Tibial nerve (tissue), 4 donors: ENCODE measurements around the gene CAMK2D. TPM values are rescaled to one million over a fixed set of nuclear protein-coding genes. Genes with fewer than 3 reads are reported as not detected.

Source experiments
- DNase-seq, 2 donors: peaks; one replicate each; pipeline ENCODE4 v3.0.0-alpha.2; 2019; ENCODE audit warnings: low spot score in 2 of 2
- H3K27ac ChIP-seq, 4 donors: fragments of 200-600 bp; sonication (generic) in 3 of 4; one replicate each; pipeline ENCODE4 v1.5.1; 2017 to 2019; ENCODE audit warnings: mild to moderate bottlenecking in 1 of 4
- H3K27me3 ChIP-seq, 2 donors: fragments of 200-600 bp; sonication (generic) in 1 of 2; one replicate each; pipeline versions ENCODE4 v1.5.1 to v1.6.0; 2017 to 2019
- H3K36me3 ChIP-seq, 3 donors: fragments of 200-600 bp; sonication (generic); one replicate each; pipeline ENCODE4 v1.5.1; 2018 to 2019
- H3K4me1 ChIP-seq, 4 donors: fragments of 200-600 bp; sonication (generic) in 3 of 4; one replicate each; pipeline ENCODE4 v1.5.1; 2017 to 2019
- H3K4me3 ChIP-seq, 4 donors: fragments of 200-600 bp; sonication (generic) in 3 of 4; one replicate each; pipeline ENCODE4 v1.5.1; 2017 to 2019; ENCODE audit warnings: mild to moderate bottlenecking in 1 of 4, moderate library complexity in 1 of 4
- H3K9me3 ChIP-seq, 4 donors: fragments of 200-600 bp; sonication (generic) in 3 of 4; one replicate each; pipeline ENCODE4 v1.5.1; 2017 to 2019
- EP300 ChIP-seq, 2 donors: sonication (generic); formaldehyde crosslinking; IDR thresholded peaks; one replicate each; pipeline ENCODE4 v1.6.1; 2017; ENCODE audit warnings: antibody characterized with exemption in 2 of 2, mild to moderate bottlenecking in 1 of 2
- POLR2A ChIP-seq, 2 donors: fragments of 450-650 bp; IDR thresholded peaks; one replicate each; pipeline ENCODE4 v1.6.1; 2017; ENCODE audit warnings: antibody characterized with exemption in 2 of 2, mild to moderate bottlenecking in 2 of 2, moderate library complexity in 2 of 2
- whole genome bisulfite sequencing, 2 donors: methylation state at CpG; one replicate each; pipeline ENCODE4 v1.1.5; 2018; 5-methylcytosine and 5-hydroxymethylcytosine counted together
- total RNA-seq, 4 donors: library from RNA; depleted of rRNA; stranded (reverse); fragments of >200 nt; gene quantifications; one replicate each; pipeline ENCODE4 v1.1.0, GENCODE V29; 2016
- TF ChIP-seq, protein P1 (sequence below), 5 experiments: fragments of 200-600 bp in 3 of 5; fragments of 450-650 bp in 2 of 5; sonication (generic) in 3 of 5; IDR thresholded peaks; one replicate each; pipeline ENCODE4 v1.5.1; 2016 to 2019; ENCODE audit warnings: antibody characterized with exemption in 5 of 5, mild to moderate bottlenecking in 3 of 5, moderate library complexity in 2 of 5

The CAMK2D gene
- total RNA-seq, 4 donors from 2014 or later = 30.3 to 58.5 (median 34.6) TPM

DNA sequence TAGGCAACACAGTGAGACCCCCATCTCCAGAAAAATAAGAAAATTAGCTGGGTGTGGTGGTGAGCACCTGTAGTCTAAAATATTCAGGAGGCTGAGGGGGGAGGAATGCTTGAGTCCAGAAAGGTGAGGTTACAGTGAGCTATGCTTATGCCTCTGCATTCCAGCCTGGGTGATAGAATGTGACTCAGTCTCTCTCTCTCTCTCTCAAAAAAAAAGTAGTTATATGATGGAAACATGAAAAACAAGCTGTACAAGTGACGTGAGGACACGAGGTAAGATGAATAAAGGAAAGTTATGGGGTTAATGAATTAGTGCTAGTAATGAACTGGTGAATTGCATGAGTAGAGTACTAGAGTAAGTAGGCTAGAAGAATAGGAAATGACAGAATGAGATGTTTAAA lies 21.8 kb upstream of the CAMK2D start:
- H3K4me3 ChIP-seq = no peak overlapping the region
- DNase-seq = no peak
- no peaks in the 10 kb centered on the region for H3K9me3 ChIP-seq
- H3K36me3 ChIP-seq = no peaks in the 10 kb centered on the region
- no peaks in the 10 kb centered on the region for H3K27me3 ChIP-seq
- H3K4me1 ChIP-seq = peaks cover 0 to 14% (median 0%) of the 10 kb centered on the region in 4 donors
- TF ChIP-seq, protein P1, sequence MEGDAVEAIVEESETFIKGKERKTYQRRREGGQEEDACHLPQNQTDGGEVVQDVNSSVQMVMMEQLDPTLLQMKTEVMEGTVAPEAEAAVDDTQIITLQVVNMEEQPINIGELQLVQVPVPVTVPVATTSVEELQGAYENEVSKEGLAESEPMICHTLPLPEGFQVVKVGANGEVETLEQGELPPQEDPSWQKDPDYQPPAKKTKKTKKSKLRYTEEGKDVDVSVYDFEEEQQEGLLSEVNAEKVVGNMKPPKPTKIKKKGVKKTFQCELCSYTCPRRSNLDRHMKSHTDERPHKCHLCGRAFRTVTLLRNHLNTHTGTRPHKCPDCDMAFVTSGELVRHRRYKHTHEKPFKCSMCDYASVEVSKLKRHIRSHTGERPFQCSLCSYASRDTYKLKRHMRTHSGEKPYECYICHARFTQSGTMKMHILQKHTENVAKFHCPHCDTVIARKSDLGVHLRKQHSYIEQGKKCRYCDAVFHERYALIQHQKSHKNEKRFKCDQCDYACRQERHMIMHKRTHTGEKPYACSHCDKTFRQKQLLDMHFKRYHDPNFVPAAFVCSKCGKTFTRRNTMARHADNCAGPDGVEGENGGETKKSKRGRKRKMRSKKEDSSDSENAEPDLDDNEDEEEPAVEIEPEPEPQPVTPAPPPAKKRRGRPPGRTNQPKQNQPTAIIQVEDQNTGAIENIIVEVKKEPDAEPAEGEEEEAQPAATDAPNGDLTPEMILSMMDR (IDR thresholded peaks at IDR 0.05) = no peak
- no peak for TF ChIP-seq POLR2A (IDR thresholded peaks at IDR 0.05)
- no peak for TF ChIP-seq EP300 (IDR thresholded peaks at IDR 0.05)
- 88 to 95% methylated on average over 2 of the region's 2 CpGs for WGBS, 2 donors
- no peak overlapping the region for H3K27ac ChIP-seq

DNA sequence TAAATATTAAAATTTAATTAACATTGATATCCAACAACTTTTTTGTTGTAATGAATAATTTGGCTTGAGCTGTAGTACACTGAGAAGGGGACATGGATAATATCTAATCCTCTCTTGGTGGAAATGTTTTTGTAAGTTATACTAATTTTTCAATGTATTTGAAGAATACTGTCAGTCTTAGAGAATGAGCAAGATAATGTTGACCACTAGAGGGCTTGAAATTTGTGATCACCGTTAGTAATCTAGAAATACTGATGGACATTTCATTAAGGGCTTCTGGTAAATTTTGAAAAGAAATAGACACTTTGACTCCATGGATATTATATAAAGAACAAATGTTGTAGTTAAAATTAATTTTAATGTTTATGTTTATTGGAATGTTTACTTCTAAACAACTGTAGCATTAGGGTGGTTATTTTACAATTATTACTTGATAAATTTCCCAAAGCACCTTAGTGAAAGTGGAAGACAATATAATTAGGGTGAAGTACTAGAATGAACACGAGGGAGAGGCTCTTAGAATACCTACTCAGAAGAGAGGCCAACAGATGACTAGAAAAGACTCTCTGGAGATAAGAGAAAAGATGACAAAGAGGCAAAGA lies 20.0 kb upstream of the CAMK2D start:
- Histone ChIP-seq H3K27me3 (no peaks in the 10 kb centered on the region), H3K9me3 (no peaks in the 10 kb centered on the region), H3K27ac (no peak overlapping the region), H3K4me1 (peaks cover 0 to 14% (median 0%) of the 10 kb centered on the region in 4 donors), H3K36me3 (no peaks in the 10 kb centered on the region), H3K4me3 (no peak overlapping the region)
- TF ChIP-seq, protein P1 (IDR thresholded peaks at IDR 0.05) = peak; percentile 46 to 69 (median 57)
- no peak for TF ChIP-seq POLR2A (IDR thresholded peaks at IDR 0.05)
- no peak for TF ChIP-seq EP300 (IDR thresholded peaks at IDR 0.05)
- WGBS, 2 donors = 4 to 11% methylated on average over 2 of the region's 2 CpGs
- no peak for DNase-seq

DNA sequence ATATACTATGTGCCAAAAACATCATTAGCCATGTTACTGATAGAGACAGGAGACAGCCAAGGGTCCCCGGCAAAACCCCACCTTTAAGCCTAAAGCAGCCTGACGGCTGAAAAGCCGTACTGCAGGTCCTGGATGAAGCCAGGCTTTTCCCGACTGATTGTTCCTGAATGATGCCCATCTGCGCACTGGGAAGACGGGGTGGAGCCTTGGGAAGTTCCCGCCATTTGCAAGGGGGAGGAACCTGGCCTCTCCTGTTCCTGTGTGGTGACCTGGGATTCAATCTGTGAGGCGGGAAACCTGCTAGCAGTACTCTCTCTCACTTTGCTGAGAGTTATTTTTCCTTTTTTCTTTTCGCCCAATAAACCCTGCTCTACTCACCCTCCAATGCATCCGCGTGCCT lies 15.1 kb upstream of the CAMK2D start:
- no peaks in the 10 kb centered on the region for H3K27me3 ChIP-seq
- 93 to 95% methylated on average over 11 of the region's 11 CpGs for WGBS, 2 donors
- TF ChIP-seq, protein P1 (IDR thresholded peaks at IDR 0.05) = no peak
- TF ChIP-seq EP300 (IDR thresholded peaks at IDR 0.05) (no peak), POLR2A (IDR thresholded peaks at IDR 0.05) (no peak)
- DNase-seq = no peak
- H3K4me3 ChIP-seq = no peak overlapping the region
- H3K9me3 ChIP-seq = no peaks in the 10 kb centered on the region
- no peak overlapping the region for H3K27ac ChIP-seq
- no peaks in the 10 kb centered on the region for H3K36me3 ChIP-seq
- H3K4me1 ChIP-seq = no peaks in the 10 kb centered on the region

DNA sequence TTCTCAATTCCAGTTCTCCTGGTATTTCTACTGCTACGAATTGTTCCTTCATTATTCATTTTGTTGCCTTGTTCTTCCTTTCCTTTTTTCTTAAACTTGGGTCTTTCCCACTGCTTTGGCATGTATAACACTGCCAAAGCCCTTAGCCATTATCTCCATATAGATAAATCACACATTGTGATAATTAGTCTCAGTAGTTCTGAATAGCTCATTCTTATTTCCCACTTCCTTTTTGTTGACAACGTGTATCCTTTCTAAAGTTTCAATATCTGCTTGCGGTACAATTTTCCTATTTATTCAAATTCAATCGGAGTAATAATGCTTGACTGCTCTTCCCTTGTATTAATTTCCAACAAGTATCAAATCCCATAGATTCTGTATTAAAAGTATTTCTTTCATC lies 14.5 kb upstream of the CAMK2D start:
- WGBS, 2 donors = 68 to 71% methylated on average over 4 of the region's 4 CpGs
- Histone ChIP-seq H3K36me3 (no peaks in the 10 kb centered on the region), H3K27me3 (no peaks in the 10 kb centered on the region), H3K9me3 (no peaks in the 10 kb centered on the region), H3K27ac (no peak overlapping the region), H3K4me3 (no peak overlapping the region), H3K4me1 (no peaks in the 10 kb centered on the region)
- no peak for DNase-seq
- TF ChIP-seq, protein P1 (IDR thresholded peaks at IDR 0.05) = no peak
- TF ChIP-seq EP300 (IDR thresholded peaks at IDR 0.05) (no peak), POLR2A (IDR thresholded peaks at IDR 0.05) (no peak)

DNA sequence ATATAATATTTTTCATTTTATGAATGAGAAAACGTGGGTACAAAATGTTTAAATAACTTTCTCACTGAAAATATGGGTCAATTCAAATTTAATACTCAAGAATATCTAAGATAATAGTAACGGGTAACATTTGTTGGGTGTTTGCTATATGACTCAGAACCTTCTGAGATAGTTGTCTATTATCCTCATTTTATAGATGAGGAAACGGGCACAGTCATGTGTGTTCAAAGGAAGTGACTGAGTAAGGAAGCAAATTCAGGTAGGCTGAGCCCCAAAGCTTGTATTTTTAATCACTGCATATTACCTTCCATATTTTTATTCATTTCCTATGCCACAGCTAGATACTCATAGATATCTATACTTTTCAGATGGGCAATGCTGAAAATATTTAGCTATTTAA lies 12.2 kb upstream of the CAMK2D start:
- no peak overlapping the region for H3K27ac ChIP-seq
- H3K9me3 ChIP-seq = no peaks in the 10 kb centered on the region
- no peaks in the 10 kb centered on the region for H3K36me3 ChIP-seq
- H3K4me1 ChIP-seq = no peaks in the 10 kb centered on the region
- no peak overlapping the region for H3K4me3 ChIP-seq
- TF ChIP-seq EP300 (IDR thresholded peaks at IDR 0.05) (no peak), POLR2A (IDR thresholded peaks at IDR 0.05) (no peak)
- TF ChIP-seq, protein P1 (IDR thresholded peaks at IDR 0.05) = no peak
- H3K27me3 ChIP-seq = no peaks in the 10 kb centered on the region
- DNase-seq = no peak
- WGBS, 2 donors = 84 to 90% methylated on average over 3 of the region's 3 CpGs
